Stimulated activated CD8-positive, alpha-beta memory T cell treated with anti-CD3 and anti-CD28 coated beads, Interleukin-15, amount 100 ng/mL, for 1 hour (primary cell): ENCODE results near the gene VSIG10L.

ENCODE experiments used
- DNase-seq: peaks from one replicate; pipeline ENCODE4 v3.0.0-alpha.2; 2020; ENCODE audit warnings: low read depth

VSIG10L gene

DNA sequence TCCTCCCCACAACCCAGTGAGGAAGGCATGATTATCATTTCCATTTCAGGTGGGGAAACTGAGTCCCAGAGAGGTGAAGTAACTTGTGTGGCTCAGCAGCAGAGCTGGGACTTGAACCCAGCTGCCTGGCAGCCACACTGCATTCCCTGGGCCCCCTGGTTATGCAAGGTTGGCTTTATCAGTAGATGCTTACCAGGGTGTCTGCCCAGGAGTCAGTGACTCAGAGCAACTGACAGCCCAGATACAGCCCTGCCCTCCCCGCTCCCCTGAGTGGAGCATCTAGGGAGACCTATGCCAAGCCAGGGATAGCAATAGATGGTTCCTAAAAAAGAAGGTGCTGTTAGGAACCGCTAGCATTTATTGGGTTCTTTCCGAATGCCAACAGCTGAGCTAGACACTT is 24.6 kb downstream of the VSIG10L start:
- no peak for DNase-seq

DNA sequence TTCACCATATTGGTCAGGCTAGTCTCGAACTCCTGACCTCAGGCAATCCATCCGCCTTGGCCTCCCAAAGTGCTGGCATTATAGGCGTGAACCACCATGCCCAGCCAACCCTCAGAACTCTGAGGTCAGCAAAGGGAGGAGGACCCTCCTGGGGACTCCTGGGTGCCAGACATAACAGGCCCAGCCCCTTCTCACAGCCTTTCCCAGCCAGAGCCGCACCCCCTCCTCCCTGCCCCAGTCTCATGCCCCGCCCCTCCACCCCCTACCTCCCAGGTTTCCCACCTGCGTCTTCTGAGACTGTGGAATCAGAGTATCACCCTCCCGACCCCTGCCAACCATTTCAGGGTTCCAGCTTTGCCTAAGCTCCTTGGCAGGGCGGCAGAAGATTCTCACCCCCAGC is 25.3 kb downstream of the VSIG10L start:
- DNase-seq, result no peak

DNA sequence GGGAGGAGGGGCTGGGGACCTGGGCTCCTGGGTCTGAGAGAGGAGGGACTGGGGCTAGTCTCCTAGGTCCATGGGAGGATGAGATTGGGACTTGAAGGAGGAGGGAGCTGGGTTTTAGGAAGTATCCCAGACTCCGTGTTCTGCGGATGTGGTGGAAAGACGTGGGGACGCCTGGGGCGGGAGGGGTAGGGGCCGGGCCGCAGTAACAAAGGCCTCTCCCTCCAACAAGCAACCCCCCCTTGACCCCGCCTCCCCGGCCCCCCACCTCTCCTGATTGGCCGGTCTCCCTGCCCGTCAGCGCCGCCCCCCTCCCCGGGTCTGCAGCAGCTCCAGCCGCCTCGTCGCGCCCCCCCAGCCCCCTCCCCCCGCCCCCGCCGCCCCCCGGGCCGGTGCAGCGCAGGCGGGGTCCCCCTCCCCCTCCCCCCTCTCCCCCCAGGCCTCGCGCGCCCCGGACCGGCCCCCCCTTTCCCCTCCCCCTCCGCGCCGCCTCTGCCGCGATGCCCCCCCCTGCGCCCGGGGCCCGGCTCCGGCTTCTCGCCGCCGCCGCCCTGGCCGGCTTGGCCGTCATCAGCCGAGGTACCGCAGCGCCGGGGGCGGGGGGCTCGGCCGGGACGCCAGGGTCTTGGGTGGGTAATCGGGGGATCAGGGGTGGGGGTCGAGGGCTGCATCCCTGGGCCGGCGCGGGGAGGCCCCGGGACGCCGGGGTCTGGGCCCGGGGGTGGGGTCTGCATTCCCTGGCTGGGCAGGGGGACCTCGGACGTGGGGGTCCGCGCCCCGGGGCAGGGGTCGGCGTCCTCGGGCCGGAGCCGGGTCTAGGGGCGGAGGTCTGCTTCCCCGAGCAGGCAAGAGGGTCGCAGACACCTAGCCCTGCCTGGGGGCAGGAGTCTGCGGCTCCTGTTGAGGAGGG is 30.3 kb downstream of the VSIG10L start, which contains the start of gene IGLON5:
IGLON5 (plus strand) TSS at position 294 of the 907 bp plus-strand sequence; CDS start at position 498, 204 bp downstream.
- DNase-seq, result no peak

DNA sequence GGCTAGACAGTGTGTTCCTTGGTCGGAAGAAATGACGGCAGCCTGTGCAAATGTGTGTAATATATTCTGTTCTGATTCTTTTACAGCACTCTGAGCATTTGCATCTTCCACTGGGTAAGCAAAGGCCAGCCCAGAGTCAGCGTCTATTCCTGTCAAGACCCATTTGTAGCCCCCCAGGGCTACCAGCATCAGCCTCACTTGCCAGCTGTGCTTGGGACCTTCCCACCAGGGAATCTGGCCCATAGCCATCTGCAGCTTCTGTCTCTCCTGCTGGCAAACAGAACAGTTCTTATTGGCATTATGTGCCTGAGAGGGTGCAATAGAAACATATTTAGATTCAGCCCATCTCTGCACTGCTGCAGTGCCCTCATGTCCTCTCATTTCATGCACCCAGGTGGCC is 36.5 kb downstream of the VSIG10L start:
- DNase-seq, result no peak

GRCh38 chr19:51301266-51301665 is 40.7 kb downstream of the VSIG10L start:
- no peak for DNase-seq

DNA sequence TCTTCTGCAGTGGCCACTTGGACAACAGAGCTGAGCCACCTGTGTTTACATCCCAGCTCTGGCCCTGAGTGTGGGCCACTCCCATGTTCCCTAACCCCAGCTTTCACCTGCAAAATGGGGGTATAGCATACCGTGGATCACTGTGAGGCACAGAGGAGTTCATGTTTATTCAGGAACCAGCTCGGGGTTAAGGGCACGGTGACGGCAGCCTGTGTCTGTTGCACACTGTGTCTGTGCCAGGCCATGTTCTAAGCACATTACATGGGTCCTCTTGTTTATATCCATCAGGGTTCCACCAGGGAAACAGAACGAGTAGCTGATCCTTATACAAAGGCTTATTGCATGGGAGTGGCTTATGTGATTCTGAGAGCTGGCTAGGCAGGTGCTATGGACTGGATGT is 44.5 kb downstream of the VSIG10L start:
- DNase-seq, result no peak

DNA sequence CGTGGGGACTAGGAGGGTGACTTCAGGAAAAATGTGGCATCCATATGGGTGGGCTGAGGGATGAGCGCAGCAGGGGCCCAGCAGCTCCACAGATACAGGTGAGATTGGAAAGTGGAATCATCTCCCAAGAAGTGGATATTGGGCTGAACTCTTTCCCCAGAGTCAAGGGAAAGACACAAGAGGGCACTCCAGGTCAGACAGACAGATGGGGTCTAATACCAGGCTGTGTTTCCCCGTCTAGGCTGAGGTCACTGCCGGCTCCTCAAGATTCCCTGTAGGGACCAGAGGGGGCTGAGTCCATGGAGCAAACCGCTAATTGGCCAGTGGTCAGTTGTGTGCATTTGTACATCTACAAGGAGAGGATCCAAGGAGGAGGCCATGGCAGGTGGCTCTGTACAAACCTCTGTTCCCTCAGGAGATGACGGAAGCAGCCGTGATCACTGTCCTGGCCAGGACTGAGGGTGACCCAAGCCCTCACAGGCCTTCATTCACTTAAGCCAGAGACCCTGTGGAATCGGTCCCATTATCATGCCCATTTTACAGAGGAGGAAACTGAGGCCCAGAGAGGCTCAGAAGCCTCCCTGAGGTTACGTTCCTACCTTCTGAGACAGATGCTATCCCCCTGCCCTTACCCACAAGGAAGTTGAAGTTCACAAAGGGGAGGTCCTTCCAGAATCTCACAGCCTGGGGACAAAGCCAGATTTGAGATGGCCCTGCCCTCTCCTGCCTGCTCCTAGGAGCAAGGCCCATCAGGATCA is 45.4 kb downstream of the VSIG10L start:
- no peak for DNase-seq

DNA sequence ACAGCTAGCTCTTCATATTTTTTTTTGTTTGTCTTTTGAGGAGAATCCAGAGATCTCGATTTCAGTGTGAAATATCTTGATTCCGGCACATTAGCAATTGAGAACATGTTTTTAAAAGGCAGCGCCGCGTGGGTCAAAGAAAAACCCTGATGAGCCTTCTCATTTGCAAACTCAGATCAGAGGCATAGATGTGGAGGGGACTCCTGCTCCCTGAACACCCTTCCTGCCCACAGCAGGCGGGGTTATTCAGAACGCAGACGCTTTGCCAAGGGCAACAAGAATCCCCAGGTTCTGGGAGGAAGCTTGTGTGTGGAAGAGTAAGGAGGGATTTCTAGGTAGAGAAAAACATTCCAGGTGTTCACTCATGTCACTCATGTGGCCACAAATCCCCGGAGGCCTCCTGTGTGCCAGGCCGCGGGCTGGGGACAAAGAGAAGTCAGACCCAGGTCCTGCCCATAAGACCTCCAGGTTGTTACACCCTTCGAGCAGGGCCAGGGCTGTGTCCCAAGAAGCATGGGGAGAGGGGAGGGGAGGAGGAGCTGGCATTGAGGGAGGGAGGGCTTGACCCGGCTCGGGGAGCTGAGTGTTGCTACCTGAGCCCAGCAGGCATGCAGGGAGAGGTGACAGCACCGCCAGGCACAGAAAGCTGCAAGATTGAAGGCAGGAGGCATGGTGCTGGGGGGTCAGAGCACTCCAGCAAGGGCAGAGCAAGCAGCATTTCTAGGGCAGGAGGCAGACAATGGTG is 46.4 kb downstream of the VSIG10L start:
- DNase-seq, result no peak

DNA sequence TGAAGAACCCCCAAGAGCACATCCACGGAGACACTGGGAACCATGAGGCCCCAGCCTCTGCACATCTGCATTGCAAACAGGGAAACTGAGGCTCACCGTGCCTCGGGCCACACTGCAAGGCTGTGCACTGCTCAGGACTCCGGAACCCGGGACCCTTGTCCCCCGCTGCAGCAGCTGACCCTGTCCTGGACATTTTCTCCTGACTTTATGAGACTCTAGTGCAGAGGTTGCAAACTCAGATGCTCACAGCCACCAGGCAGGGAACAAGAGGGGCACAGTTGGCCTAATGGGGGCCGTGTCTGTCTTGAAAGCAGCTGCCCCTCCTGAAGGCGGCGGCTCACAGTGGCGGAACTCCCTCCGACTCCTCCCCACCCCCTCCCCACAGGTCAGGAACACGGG is 47.0 kb downstream of the VSIG10L start:
- no peak for DNase-seq

DNA sequence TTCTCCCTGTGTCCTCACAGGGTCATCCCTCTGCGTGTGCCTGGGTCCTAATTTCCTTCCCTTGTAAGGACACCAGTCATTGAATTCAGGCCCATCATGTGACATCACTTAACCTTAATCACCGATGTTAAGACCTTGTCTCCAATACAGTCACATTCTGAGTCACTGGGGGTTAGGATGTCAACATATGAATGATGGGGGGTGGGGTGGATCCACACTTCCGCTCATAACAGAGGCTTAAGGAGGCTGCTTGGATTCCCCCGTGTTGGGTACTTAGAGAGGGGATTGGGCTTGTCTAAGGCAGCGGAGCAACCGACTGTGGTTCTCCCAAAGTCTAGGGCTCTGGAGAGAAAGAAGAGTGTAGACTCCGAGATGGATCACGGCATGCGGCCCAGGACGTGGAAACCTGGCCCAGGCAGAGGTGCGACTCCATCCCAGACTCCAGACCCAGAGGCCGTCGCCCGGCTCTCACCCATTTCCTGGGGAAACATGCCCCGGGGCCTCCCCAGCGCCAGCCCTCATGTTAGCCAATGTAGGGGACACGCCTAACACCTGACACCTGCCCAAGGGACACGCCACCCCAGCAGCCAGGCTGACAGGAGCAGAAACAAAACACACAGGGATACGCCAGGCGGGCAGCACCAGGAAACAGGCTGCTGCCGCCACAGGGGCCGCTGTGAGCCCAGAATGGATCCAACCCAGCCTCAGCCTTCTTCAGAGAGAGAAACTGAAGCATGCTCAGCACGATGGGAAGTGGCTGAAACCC is 47.5 kb downstream of the VSIG10L start:
- no peak for DNase-seq

- DNase-seq, result no peak
These were observed 48.2 kb downstream of the VSIG10L start for GRCh38 chr19:51293571-51294210.

GRCh38 chr19:51292971-51293370 is 49.0 kb downstream of the VSIG10L start:
- DNase-seq, result no peak

DNA sequence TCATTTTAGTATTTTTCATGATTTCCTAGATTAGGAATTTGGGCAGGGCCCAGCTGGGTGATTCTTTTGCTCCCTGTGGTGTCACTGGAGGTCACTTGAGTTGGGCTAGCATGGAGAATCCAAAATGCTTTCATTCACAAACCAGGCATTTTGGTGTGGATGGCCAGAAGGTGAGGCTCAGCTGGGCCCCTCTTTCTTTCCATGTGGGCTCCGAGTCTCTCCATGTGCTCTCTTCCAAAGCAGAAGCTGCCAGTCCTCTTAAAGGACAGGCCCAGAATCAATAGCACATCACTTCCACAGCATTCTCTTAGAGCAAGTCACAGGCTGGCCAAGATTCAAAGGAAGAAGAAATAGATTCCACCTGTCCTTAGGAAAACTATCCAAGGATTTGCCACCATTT is 52.3 kb downstream of the VSIG10L start:
- no peak for DNase-seq

DNA sequence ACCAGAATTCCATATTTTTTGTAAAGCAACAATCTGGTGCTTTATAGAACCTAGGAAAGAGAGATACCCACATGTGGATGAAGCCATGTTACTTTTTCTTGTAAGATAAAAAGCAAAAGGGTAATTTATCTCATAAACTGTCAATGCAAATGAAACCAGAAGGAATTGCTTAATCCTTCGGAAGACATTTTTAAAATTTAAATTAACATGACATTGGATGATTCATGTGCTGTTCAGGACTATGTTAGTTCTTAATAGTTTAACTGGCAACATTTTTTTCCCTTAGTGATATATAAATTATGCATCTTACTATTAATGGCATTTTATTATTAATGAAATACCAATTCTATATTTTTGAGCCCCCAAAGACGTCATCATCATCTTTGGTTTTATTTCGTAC is 56.3 kb downstream of the VSIG10L start:
- no peak for DNase-seq

DNA sequence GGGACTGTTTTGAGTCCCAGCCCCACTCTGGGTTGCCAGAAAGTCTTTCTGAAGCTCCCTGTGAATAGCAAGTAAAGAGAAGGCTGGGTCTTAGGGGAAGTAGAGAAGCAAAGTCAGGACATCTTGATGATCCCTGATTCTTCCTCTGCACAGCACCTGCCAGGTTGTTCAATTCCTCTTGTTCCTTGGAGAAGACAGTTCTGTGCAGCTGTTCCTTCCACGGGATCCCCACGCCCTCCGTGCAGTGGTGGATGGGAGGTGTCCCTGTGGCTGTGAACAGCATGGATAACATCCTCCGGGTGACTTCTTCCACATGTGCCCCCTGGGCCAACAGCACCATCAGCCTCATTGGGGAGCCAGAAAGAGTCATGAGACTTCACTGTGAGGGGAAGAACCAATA is 59.6 kb downstream of the VSIG10L start:
- DNase-seq, result no peak
